Measurements from ENCODE around the gene DRAP1.
"Not testable (repeated sequence)": the region's sequence is repeated elsewhere in the genome, so short reads cannot be mapped to it uniquely, and the experiment has no call there.

DRAP1 gene

DNA sequence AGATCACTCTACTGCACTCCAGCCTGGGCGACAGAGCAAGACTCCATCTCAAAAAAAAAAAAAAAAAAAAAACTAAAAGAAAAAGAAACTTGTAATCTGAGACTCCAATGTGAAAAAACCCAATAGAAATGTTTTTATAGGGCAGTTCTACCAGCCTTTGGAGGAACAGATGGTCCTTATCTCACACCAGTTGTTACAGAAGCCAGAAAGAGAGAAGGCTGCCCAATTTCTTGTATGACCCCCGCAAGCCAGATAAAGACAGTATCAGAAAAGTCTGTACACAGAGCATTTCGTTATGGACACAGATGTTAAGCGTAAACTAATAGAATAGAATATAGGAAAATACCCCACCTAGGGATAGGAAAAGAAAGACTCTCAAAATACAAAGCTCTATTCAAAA, 14.8 kb downstream of the DRAP1 start:
- no peak for FAIRE-seq

DNA sequence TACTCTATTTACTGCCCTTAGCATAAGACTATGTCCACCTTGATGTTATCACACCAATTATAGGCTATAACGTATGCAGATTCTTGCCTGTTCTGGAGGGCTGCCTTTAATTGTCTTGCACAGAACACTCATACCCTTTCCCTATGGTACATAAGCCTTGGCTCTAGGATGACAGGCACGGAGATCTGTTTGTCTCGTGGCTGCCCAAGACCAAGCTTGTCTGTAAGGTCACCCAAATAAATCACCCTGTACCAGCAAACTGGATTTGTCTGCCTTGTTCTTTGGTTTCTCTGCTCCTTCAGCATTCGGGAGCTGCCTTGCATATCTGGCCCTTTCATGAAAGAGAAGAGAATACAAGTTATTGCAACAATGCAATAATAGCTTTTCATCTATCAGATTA, 18.5 kb downstream of the DRAP1 start:
- FAIRE-seq, result no peak

DNA sequence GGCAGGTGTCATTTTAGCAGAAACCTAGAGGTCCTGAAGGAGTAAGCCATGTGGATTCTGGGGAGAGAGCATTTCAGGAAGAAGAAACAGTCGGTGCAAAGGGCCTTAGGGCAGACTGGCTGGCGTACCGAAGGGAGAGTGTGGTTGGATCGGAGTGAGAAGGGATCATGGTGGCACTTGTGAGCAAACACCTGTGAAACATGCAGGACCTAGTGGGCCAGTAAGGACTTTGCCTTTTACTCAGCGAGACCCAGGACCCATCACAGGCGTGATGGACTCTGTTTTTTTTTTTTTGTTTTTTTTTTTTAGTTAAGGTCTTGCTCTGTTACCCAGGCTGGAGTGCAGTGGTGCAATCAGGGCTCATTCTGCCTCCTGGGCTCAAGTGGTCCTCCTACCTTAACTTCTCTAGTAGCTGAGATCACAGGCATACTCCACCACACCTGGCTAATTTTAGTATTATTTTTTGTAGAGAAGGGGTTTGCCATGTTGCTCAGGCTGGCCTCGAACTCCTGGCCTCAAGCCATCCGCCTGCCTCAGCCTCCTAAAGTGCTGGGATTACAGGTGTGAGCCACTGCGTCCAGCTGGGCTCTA, 22.6 kb downstream of the DRAP1 start:
- FAIRE-seq, result no peak

DNA sequence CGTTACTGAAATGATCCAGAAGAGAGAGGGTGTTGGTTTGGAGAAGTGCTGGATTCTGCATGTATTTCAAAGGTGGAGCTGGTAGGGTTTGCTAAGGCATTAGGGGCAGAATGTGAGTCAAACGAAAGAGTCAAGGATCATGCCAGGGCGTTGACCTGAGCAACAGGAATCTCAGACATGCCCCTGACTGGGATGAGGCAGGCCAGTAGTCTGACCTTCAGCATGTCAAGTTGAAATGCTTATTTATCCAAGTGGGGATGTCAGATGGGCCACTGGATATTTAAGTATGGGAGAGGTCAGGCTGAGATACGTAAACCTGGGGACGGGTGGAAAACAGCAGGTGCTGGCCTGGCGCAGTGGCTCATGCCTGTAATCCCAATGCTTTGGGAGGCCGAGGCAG, 23.3 kb downstream of the DRAP1 start:
- no peak for FAIRE-seq

DNA sequence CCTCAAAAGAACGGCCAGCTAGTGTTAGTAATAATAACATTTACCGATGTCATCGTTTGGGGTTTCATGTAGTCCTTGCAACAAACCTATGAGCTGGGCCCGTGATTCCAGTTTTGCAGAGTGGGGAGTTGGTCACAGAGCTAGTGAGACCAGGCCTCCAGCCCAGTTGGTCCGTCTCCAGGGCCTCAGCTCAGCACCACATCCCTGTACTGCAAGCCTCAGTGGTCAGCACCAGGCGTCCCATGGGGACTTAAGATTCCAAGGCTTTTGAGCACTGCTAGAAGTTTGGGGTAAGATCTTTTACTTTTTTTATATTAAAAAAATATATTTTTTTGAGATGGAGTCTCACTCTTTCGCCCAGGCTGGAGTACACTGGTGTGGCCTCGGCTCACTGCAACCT, 25.0 kb downstream of the DRAP1 start:
- no peak for FAIRE-seq

DNA sequence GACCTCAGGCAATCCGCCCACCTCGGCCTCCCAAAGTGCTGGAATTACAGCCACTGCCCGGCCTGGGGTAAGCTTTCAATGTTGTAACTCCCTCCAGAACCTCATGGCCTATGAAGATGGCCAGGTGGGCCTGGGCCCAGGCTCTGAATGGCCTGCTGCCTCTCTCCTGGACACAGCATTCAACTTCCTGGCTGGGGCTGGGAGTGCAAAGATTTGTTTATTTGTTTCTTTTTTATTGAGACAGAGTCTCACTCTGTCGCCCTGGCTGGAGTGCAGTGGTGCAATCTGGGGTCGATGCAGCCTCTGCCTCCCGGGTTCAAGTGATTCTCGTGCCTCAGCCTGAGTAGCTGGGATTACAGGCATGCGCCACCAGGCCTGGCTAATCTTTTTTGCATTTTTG, 25.5 kb downstream of the DRAP1 start:
- FAIRE-seq, result no peak

DNA sequence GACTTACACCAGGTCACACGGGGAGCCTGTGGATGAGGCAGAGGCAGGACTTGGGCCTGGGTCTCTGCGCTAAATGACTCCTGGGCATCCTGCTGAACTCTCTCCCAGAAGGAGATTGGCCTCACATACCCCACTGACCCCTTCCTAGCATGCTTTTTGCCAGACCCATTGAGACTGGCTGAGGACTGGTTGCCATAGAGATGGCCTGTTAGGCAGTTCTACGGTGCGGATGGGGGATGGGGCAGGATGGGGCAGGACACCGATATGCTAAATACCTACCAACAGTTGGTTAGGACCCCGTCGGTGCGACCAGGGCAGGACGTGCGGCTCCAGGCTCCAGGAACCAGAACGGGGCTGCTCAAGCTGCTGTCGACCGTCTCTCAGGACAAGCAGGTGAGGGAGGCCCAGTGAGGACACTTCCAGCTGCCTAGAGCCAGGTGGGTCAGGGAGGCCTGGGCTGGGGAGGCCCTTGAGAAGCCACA, 26.2 kb downstream of the DRAP1 start, which contains the start of gene TSGA10IP:
Gene TSGA10IP, plus strand, starts transcription at position 51 of the 482 bp plus-strand sequence. Its CDS starts 196 bp downstream, at position 247.
- FAIRE-seq, result no peak

DNA sequence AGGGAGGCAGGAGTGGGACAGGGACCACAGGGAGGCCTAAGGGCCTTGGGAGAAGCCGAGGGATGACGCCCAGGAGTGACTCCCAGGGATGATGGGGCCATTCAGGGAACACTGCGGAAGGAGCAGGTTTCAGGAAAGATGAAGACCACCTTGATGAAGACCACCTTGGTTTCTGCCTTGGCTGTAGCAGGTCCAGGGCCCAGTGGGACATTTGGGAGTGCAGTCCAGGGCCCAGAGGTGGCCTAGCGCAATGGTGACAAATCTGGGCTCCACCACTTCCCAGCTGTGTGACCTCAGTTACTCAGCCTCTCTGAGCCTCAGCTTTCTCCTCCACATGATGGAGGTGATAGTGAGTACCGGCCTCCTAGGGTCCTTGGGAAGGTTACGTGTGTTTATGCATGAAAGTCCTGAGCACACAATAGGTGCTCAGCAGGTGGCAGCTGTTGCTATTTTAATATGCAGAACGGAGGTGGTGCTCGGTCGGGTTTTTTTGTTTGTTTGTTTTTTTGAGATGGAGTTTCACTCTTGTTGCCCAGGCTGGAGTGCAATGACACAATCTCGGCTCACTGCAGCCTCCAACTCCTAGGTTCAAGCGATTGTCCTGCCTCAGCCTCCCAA, 26.8 kb downstream of the DRAP1 start:
- FAIRE-seq, result no peak

DNA sequence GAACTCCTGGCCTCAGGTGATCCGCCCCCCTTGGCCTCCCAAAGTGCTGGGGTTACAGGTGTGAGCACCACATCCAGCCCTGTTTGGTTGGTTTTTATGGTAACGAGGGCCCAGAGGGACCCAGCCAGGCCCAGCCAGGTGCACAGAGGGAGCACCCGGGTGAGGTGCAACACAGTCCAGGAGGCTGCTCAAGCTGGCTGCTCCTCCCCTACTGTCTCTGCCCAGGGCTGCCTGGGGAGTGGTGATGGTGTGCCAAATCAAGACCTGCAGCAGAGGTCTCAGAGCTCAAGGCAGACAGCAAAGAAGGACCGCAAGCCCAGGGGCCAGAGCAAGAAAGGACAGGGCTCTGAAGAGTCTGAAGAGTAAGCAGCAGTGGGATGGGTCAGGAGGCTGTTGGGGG, 27.4 kb downstream of the DRAP1 start:
- no peak for FAIRE-seq

DNA sequence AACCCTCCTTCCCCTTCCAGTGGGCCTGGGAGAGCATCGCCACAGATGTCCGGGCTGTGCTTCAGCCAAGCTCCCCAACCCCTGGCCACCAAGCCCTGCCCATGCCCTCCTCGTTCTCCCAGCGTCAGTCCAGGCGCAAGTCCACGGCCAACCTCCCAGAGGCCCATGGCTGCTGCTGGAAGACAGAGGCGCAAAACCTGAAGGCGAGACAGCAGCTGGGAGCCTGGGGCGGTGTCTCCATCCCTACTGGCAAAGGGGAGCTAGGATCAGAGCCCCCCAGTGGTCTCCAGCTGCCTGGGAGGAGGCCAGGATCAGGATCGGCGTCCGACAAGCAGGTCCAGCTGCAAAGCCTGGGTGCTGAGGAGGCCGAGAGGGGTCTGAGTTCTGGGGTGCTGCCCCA, 27.9 kb downstream of the DRAP1 start:
- FAIRE-seq, result no peak

DNA sequence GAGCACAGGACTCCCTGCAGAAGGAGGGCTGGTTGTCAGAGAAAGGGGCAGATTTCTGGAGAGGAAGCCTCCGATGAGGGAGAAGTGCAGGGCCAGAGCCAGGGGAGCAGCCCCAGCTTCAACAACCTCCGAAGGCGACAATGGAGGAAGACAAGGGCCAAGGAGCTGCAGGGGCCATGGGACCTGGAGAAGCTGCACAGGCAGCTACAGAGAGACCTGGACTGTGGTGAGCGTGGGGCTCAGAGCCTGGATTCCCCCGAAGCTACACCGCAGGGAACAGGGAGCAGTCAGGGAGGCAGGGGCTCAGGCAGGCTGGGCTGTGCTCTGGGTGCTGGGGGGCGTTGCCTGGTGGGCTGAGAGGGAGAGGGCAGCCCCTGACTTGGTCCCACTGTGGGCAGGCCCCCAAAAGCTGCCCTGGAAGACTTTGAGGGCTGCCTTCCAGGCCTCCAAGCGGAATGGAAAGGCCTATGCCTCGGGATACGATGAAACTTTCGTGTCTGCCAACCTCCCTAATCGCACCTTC, 28.4 kb downstream of the DRAP1 start:
- no peak for FAIRE-seq

DNA sequence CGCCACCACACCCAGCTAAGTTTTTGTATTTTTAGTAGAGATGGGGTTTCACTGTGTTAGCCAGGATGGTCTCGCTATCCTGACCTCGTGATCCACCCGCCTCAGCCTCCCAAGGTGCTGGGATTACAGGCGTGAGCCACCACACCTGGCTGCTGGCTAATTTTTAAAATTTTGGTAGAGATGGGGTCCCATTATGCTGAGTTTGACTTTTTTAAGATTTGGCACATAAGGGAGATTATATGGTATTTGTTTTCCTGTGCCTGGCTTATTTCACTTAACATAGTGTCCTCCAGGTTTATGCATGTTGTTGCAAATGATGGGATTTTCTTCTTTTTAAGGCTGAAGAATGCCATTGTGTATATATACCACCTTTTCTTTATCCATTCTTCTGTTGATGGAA, 31.5 kb downstream of the DRAP1 start:
- FAIRE-seq, result not testable (repeated sequence)

DNA sequence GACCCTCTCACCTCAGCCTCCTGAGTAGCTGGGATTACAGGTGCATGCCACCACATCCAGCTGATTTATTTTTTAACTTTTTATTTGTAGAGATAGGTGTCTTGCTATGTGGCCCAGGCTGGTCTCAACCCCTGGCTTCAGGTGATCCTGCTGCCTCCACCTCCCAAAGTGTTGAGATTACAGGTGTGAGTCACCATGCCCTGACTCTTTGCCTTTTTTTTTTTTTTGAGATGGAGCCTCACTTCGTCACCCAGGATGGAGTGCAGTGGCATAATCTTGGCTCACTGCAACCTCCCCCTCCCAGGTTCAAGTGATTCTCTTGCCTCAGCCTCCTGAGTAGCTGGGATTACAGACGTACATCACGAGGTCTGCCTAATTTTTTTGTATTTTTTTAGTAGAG, 32.4 kb downstream of the DRAP1 start:
- not testable (repeated sequence) for FAIRE-seq

DNA sequence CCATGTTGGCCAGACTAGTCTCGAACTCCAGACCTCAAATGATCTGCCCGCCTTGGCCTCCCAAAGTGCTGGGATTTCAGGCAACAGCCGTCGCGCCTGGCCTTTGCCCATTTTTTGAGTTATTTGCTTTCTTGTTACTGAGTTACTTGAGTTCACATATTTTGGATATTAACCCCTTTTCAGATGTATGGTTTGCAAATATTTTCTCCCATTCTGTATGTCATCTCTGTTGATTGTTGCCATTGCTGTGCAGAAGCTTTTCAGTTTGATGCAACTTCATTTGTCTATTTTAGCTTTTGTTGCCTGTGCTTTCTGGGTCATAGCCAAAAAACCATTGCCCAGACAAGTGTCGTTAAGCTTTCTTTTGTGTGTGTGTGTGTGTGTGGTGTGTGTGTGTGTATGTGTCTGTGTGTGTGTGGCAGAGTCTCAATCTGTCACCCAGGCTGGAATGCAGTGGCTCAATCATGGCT, 32.9 kb downstream of the DRAP1 start:
- FAIRE-seq, result no peak

DNA sequence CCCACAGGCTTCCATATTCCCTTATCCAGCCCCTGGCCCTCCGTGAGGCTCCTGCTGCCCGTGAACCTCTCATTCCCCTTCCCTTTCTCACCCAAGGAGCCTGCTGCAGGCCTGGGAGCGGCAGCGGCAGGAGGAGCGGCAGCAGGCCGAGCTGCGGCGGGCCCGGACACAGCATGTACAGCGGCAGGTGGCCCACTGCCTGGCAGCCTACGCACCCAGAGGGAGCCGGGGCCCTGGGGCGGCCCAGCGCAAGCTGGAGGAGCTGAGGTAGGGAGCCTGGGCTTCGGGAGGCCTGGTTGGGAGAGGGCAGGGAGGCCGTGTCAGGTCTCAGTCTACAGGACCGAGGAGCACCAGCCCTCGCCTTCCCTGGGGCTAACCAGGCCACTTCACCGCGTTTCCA, 34.2 kb downstream of the DRAP1 start:
- FAIRE-seq, result no peak

DNA sequence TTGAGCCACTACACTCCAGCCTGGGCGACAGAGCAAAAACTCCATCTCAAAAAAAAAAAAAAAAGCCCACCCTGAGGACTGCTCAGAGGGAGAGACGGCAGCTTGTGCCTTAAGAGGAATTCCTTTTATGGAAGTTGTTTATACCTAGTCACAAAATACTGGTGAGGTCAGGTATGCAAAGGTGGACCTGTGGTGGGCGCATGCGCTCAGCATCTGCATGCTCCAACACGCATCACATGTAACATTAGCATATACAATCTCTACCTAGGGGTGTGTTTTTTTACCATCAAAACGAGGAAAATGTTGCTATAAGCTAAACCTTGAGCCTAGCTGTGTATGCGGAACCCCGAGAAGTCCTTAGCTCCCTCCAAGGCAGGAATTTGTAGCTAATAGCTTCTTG, 35.5 kb downstream of the DRAP1 start:
- no peak for FAIRE-seq

DNA sequence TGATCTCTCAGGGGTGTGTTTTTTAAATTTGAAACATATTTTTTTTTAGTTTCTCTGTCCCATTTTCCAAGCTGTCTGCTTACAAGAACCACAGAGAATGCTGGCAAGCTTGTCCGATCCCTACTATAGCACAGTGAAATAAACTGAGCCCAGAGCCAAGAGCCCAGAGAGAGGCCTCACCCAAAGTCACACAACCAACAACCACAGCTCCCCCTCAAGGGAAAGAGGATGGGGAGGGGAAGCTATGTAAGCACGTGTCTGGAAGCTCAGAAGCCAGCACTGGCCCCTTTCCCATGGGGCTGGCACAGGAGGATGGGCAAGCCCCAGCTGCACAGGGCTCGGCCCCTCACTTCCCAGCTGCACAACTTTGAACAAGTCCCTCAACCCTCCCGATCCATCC, 39.1 kb downstream of the DRAP1 start:
- no peak for FAIRE-seq

DNA sequence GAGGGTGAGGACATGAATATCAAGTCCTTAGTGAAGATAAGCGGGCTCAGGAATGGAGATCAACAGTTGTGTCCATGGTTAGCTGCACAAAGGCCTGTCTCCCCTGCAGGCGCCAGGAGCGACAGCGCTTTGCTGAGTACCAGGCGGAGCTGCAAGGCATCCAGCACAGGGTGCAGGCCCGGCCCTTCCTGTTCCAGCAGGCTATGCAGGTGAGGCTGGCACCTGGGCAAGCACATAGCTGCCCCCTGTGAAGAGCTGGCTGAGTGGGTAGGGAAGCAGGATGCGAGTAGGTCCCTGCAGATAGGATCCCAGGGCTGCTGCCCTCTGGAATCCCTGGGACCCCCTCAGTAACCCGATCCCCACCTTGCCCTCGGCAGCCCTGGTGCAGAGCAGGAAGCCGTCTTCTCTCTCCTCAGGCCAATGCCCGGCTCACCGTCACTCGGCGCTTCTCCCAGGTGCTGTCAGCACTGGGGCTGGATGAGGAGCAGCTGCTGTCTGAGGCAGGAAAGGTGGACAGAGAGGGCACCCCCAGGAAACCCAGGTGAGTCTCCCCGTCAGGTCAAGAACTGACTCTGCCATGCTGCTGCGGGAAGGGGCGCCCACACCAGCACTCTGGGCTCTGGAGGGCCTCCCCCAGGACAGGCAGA, 39.7 kb downstream of the DRAP1 start:
- no peak for FAIRE-seq

DNA sequence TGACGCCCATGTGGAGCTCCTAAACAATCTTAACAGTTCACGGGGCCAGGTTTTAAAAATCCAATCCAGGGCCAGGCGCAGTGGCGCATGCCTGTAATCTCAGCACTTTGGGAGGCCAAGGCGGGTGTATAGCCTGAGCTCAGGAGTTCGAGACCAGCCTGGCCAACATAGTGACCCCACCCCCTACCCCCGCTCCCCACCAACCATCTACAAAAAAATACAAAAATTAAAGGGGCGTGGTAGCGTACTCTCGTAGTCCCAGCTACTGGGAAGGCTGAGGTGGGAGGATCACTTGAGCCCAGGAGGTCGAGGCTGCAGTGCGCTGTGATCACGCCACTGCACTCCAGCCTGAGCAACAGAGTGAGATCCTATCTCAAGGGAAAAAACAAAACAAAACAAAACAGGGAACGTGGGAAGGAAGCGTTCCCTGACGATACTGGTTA, 41.6 kb downstream of the DRAP1 start:
- FAIRE-seq, result no peak

DNA sequence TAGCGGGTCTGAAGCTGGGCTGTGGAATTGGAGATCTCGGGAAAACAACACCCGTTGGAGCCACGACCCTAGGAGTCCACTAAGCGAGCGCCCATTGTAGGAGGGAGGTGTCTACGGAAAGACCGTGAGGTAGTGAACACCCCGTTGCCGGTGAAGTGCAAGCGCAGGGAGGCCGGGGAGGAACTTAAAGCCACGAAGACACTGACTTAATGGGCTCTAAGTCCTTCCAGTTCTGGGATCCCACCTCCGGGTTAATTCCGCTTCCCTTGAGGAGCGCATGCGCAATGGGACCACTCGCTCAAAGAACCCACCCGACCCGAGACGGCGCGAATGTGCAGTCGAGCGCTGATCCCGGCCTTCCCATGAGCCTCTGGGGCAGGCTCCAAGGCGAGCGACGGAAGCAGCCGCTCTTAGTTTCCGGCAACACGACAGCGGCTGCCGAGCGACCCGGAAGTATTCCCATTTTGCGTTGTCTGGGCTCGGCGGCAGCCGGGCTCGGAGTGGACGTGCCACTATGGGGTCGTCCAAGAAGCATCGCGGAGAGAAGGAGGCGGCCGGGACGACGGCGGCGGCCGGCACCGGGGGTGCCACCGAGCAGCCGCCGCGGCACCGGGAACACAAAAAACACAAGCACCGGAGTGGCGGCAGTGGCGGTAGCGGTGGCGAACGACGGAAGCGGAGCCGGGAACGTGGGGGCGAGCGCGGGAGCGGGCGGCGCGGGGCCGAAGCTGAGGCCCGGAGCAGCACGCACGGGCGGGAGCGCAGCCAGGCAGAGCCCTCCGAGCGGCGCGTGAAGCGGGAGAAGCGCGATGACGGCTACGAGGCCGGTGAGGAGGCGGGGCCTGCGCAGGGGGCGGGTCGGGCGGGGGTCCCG, 42.3 kb downstream of the DRAP1 start, which contains the start of gene SART1:
Gene SART1, plus strand, starts transcription at position 468 of the 874 bp plus-strand sequence. Its CDS starts 47 bp downstream, at position 515.
- FAIRE-seq, result peak; percentile 90

DNA sequence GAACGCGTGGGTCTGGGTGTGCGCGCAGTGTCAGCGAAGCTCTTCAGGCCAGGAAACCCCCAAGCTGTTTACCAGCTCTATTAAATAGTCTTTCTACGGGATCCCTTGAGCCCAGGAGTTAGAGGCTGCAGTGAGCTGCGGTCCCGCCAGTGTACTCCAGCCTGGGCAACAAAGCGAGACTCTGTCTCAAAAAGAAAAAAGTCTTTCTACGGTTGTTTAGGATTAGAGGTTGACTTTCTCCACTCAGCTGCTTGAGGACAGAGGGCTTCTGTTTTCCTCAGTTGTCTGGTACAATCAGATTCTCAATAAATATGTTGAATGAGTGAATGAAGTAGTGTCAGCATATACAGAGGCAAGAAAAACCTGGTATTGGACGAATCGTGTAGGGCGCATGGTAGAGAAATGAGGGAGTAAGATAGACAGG, 42.9 kb downstream of the DRAP1 start:
- no peak for FAIRE-seq

DNA sequence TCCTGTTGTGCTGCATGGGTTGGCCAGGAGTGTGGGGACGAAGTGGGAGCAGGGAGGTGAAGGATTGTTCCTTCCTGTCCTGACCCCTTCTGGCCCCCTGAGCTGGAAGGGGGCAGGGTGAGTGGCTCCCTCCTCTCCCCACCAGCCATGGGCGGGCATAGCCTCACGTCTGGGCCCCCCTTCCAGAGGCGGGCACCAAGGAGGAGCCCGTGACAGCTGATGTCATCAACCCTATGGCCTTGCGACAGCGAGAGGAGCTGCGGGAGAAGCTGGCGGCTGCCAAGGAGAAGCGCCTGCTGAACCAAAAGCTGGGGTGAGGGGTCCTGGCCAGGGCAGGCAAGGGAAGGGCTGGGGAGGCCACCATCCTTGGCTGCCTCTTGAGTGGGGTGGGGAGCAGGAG, 45.7 kb downstream of the DRAP1 start:
- no peak for FAIRE-seq
